Astrocyte (in vitro differentiated cells and primary cell): Measurements from ENCODE around the gene TKFC. TPM values are rescaled to one million over a fixed set of nuclear protein-coding genes. Genes with fewer than 3 reads are reported as not detected.

Experiments used
- DNase-seq: peaks from one replicate; pipeline ENCODE4 v3.0.0-alpha.2; 2010; ENCODE audit warnings: low read depth
- FAIRE-seq: peaks from 2 replicates; lab custom pipeline; 2011; peaks lifted over from hg19 to GRCh38; lab: Jason Lieb, UNC
- H2AFZ ChIP-seq: 2 replicates; pipeline ENCODE4 v1.6.0; 2012; ENCODE audit warnings: low read depth, low read length, inconsistent platforms
- H3K27ac ChIP-seq: 2 replicates; pipeline ENCODE4 v1.5.1; 2011; ENCODE audit warnings: low read depth, low read length, inconsistent platforms
- H3K27me3 ChIP-seq: 2 replicates; pipeline ENCODE4 v1.6.0; 2011; ENCODE audit warnings: low read length, inconsistent platforms; ENCODE audit not compliant: insufficient read depth
- H3K36me3 ChIP-seq: 2 replicates; pipeline ENCODE4 v1.5.1; 2011; ENCODE audit warnings: low read length, inconsistent platforms; ENCODE audit not compliant: insufficient read depth
- H3K4me1 ChIP-seq: 2 replicates; pipeline ENCODE4 v1.5.1; 2011; ENCODE audit warnings: low read length, inconsistent platforms; ENCODE audit not compliant: insufficient read depth
- H3K4me2 ChIP-seq: 2 replicates; pipeline ENCODE4 v1.6.0; 2012; ENCODE audit warnings: low read length, inconsistent platforms
- H3K4me3 ChIP-seq: 2 replicates; pipeline ENCODE4 v1.5.1; 2011; ENCODE audit warnings: low read depth, mild to moderate bottlenecking, low read length, inconsistent platforms; ENCODE audit not compliant: insufficient read depth
- H3K79me2 ChIP-seq: 2 replicates; pipeline ENCODE4 v1.6.0; 2012; ENCODE audit warnings: mild to moderate bottlenecking, low read length, inconsistent platforms; ENCODE audit not compliant: insufficient read depth
- H3K9ac ChIP-seq: 2 replicates; pipeline ENCODE4 v1.6.0; 2012; ENCODE audit warnings: mild to moderate bottlenecking, low read length, inconsistent platforms
- H3K9me3 ChIP-seq: 2 replicates; pipeline ENCODE4 v1.5.1; 2012; ENCODE audit warnings: low read depth, mild to moderate bottlenecking, low read length, inconsistent platforms; ENCODE audit not compliant: insufficient read depth
- H4K20me1 ChIP-seq: 2 replicates; pipeline ENCODE4 v1.6.0; 2012; ENCODE audit warnings: low read length, inconsistent platforms; ENCODE audit not compliant: insufficient read depth
- H3K27ac Mint-ChIP-seq: one replicate; pipeline ENCODE4 v1.8.0; 2021; ENCODE audit warnings: mild to moderate bottlenecking, mixed read lengths; ENCODE audit not compliant: unreplicated experiment
- H3K27me3 Mint-ChIP-seq: one replicate; pipeline ENCODE4 v1.8.0; 2021; ENCODE audit warnings: low read depth, mixed read lengths; ENCODE audit not compliant: unreplicated experiment
- H3K36me3 Mint-ChIP-seq: one replicate; pipeline ENCODE4 v1.8.0; 2021; ENCODE audit warnings: low read depth, mixed read lengths; ENCODE audit not compliant: unreplicated experiment
- H3K4me1 Mint-ChIP-seq: one replicate; pipeline ENCODE4 v1.8.0; 2021; ENCODE audit warnings: low read depth, mixed read lengths; ENCODE audit not compliant: unreplicated experiment
- H3K4me3 Mint-ChIP-seq: one replicate; pipeline ENCODE4 v1.8.0; 2021; ENCODE audit warnings: mild to moderate bottlenecking, moderate library complexity, mixed read lengths; ENCODE audit not compliant: unreplicated experiment
- H3K9me3 Mint-ChIP-seq: one replicate; pipeline ENCODE4 v1.8.0; 2021; ENCODE audit warnings: mild to moderate bottlenecking, mixed read lengths; ENCODE audit not compliant: unreplicated experiment
- CTCF ChIP-seq: IDR thresholded peaks from 2 replicates; pipeline ENCODE4 v1.5.1; 2011; ENCODE audit warnings: low read depth, mild to moderate bottlenecking, inconsistent platforms, low read length, moderate library complexity; ENCODE audit not compliant: insufficient read depth
- EZH2 ChIP-seq: IDR thresholded peaks from 2 replicates; pipeline ENCODE4 v1.6.1; 2012; ENCODE audit warnings: mild to moderate bottlenecking, low read length, inconsistent platforms; ENCODE audit not compliant: insufficient read depth
- total RNA-seq: library from RNA; stranded (reverse); gene quantifications from 2 replicates; pipeline ENCODE4 v1.2.1, GENCODE V29; 2021

Gene TKFC
- total RNA-seq, 1 donor from 2014 or later, result 23.9 TPM

GRCh38 chr11:61361237-61361740 lies 28.3 kb downstream of the TKFC start:
- peak overlapping the region; percentile 96 for H3K4me2 ChIP-seq
- peak overlapping the region; percentile 99 for H3K4me3 Mint-ChIP-seq
- peak overlapping the region; percentile 93 for H3K27ac ChIP-seq
- TF ChIP-seq CTCF, result no peak
- TF ChIP-seq EZH2, result no peak
- peak overlapping the region; percentile 97 for H3K27ac Mint-ChIP-seq
- peaks cover 7% of the 10 kb centered on the region for H3K36me3 Mint-ChIP-seq
- peaks cover 2% of the 10 kb centered on the region for H3K9me3 Mint-ChIP-seq
- peaks cover 6% of the 10 kb centered on the region for H4K20me1 ChIP-seq
- peak overlapping the region; percentile 95 for H3K9ac ChIP-seq
- no peak for DNase-seq
- H3K9me3 ChIP-seq, result no peaks in the 10 kb centered on the region
- peak overlapping the region; percentile 90 for H3K4me3 ChIP-seq
- peak overlapping the region; percentile 94 for H2AFZ ChIP-seq
- H3K4me1 ChIP-seq, result peaks cover 24% of the 10 kb centered on the region
- no peaks in the 10 kb centered on the region for H3K27me3 Mint-ChIP-seq
- FAIRE-seq, result no peak
- H3K79me2 ChIP-seq, result peaks cover 35% of the 10 kb centered on the region
- no peaks in the 10 kb centered on the region for H3K27me3 ChIP-seq
- H3K36me3 ChIP-seq, result peaks cover 10% of the 10 kb centered on the region
- H3K4me1 Mint-ChIP-seq, result peaks cover 5% of the 10 kb centered on the region

- Mint-ChIP-seq H3K4me1 (peaks cover 7% of the 10 kb centered on the region), H3K27ac (peak within 1 kb of the TSS; percentile 97), H3K27me3 (no peaks in the 10 kb centered on the region), H3K9me3 (peaks cover 2% of the 10 kb centered on the region), H3K4me3 (peak within 1 kb of the TSS; percentile 99), H3K36me3 (peaks cover 7% of the 10 kb centered on the region)
- Histone ChIP-seq H3K79me2 (peaks cover 35% of the 10 kb centered on the region), H4K20me1 (peaks cover 6% of the 10 kb centered on the region), H3K9ac (peak within 1 kb of the TSS; percentile 95), H3K4me1 (peaks cover 27% of the 10 kb centered on the region), H2AFZ (peak within 1 kb of the TSS; percentile 94), H3K4me2 (peak within 1 kb of the TSS; percentile 96), H3K4me3 (peak within 1 kb of the TSS; percentile 90), H3K36me3 (peaks cover 14% of the 10 kb centered on the region), H3K27me3 (no peaks in the 10 kb centered on the region), H3K9me3 (no peaks in the 10 kb centered on the region), H3K27ac (peak within 1 kb of the TSS; percentile 93)
- FAIRE-seq (no peak), DNase-seq (peak; percentile 88)
- TF ChIP-seq CTCF (no peak), EZH2 (no peak)
Measured at GRCh38 chr11:61361741-61362541, 28.9 kb downstream of the TKFC start, which contains the start of the genes CYB561A3 and TMEM138. Gene CYB561A3 (minus strand): TSS chr11:61361882. CDS start chr11:61356713, 5,169 bp downstream. Gene TMEM138 (plus strand): TSS chr11:61362374. CDS start chr11:61364391, 2,017 bp downstream.
